Keratinocyte (primary cell): ENCODE data around the gene LEFTY1. TPM values are rescaled to one million over a fixed set of nuclear protein-coding genes. Genes with fewer than 3 reads are reported as not detected.

ENCODE experiments used
- DNase-seq: peaks from one replicate; pipeline ENCODE4 v3.0.0-alpha.2; 2011; ENCODE audit warnings: low read depth, missing footprints, low spot score
- FAIRE-seq: peaks from 2 replicates; lab custom pipeline; 2011; peaks lifted over from hg19 to GRCh38; lab: Jason Lieb, UNC
- H2AFZ ChIP-seq: 2 replicates; pipeline ENCODE4 v1.6.0; 2012; ENCODE audit warnings: low read length, control low read depth, inconsistent platforms; ENCODE audit not compliant: control insufficient read depth
- H3K27ac ChIP-seq: 2 replicates; pipeline ENCODE4 v1.5.1; 2011; ENCODE audit warnings: low read length; ENCODE audit not compliant: control insufficient read depth, insufficient read depth
- H3K27me3 ChIP-seq: 3 replicates; pipeline ENCODE4 v1.6.0; 2011; ENCODE audit warnings: low read length; ENCODE audit not compliant: control insufficient read depth, insufficient read depth; ENCODE audit errors: extremely low read depth
- H3K36me3 ChIP-seq, 2 experiments: 2 replicates in 1 of 2; 3 replicates in 1 of 2; pipeline ENCODE4 v1.5.1; 2011; ENCODE audit warnings: low read length in 2 of 2, mild to moderate bottlenecking in 1 of 2; ENCODE audit not compliant: control insufficient read depth in 2 of 2, insufficient read depth in 2 of 2; ENCODE audit errors: extremely low read depth in 1 of 2
- H3K4me1 ChIP-seq: 3 replicates; pipeline ENCODE4 v1.5.1; 2011; ENCODE audit warnings: low read length; ENCODE audit not compliant: control insufficient read depth, insufficient read depth; ENCODE audit errors: extremely low read depth
- H3K4me2 ChIP-seq: 3 replicates; pipeline ENCODE4 v1.6.0; 2011; ENCODE audit warnings: low read depth, low read length; ENCODE audit not compliant: control insufficient read depth, insufficient read depth; ENCODE audit errors: extremely low read depth
- H3K4me3 ChIP-seq, 3 experiments: fragments of 200-600 bp in 1 of 3; sonication (generic) in 1 of 3; 2 replicates in 2 of 3; 3 replicates in 1 of 3; pipeline ENCODE4 v1.5.1; 2011 to 2016; ENCODE audit warnings: low read length in 3 of 3, mild to moderate bottlenecking in 3 of 3, control low read depth in 2 of 3, inconsistent platforms in 1 of 3, low read depth in 1 of 3, mixed read lengths in 1 of 3, mixed run types in 1 of 3, moderate library complexity in 1 of 3; ENCODE audit not compliant: control insufficient read depth in 2 of 3, insufficient read depth in 2 of 3; ENCODE audit errors: extremely low read depth in 1 of 3
- H3K79me2 ChIP-seq: 2 replicates; pipeline ENCODE4 v1.6.0; 2012; ENCODE audit warnings: low read length; ENCODE audit not compliant: control insufficient read depth, insufficient read depth
- H3K9ac ChIP-seq: 3 replicates; pipeline ENCODE4 v1.6.0; 2011; ENCODE audit warnings: low read length; ENCODE audit not compliant: control insufficient read depth, insufficient read depth; ENCODE audit errors: extremely low read depth
- H3K9me1 ChIP-seq: 3 replicates; pipeline ENCODE4 v1.6.0; 2011; ENCODE audit warnings: low read length; ENCODE audit not compliant: control insufficient read depth, insufficient read depth; ENCODE audit errors: extremely low read depth
- H3K9me3 ChIP-seq: 2 replicates; pipeline ENCODE4 v1.5.1; 2012; ENCODE audit warnings: low read depth, low read length; ENCODE audit not compliant: control insufficient read depth
- H4K20me1 ChIP-seq: 3 replicates; pipeline ENCODE4 v1.6.0; 2011; ENCODE audit warnings: low read length; ENCODE audit not compliant: control insufficient read depth, insufficient read depth; ENCODE audit errors: extremely low read depth
- CTCF ChIP-seq, 3 experiments: IDR thresholded peaks in 1 of 3; conservative IDR thresholded peaks in 1 of 3; optimal IDR thresholded peaks in 1 of 3; 2 replicates in 2 of 3; 3 replicates in 1 of 3; pipeline versions ENCODE3 to v1.5.1; 2011; ENCODE audit warnings: low read length in 3 of 3, mild to moderate bottlenecking in 3 of 3, moderate library complexity in 2 of 3, control low read depth in 1 of 3, inconsistent platforms in 1 of 3; ENCODE audit not compliant: insufficient read depth in 2 of 3; ENCODE audit errors: extremely low read depth in 1 of 3
- EZH2 ChIP-seq: IDR thresholded peaks from one replicate; pipeline ENCODE4 v1.6.1; 2012; ENCODE audit warnings: inconsistent platforms, mild to moderate bottlenecking, low read length, moderate library complexity
- dilution Hi-C: fragments of 300-500 bp; cut with MboI; formaldehyde crosslinking; loops from one replicate; pipeline ENCODE4 v1.7.0; 2020; ENCODE audit warnings: low sequenced_read_pairs; ENCODE audit not compliant: extremely low pct_ligation_motif_present
- polyA plus RNA-seq, 5 experiments: library from polyadenylated mRNA; depleted of rRNA in 3 of 5; stranded (reverse) in 3 of 5; stranded (forward) in 1 of 5; unstranded in 1 of 5; fragments of >200 nt; gene quantifications; 1 replicate in 1 of 5; 2 replicates in 3 of 5; 3 replicates in 1 of 5; pipeline versions ENCODE4 v1.2.1 to v1.2.3, GENCODE V29; 2011 to 2012; ENCODE audit warnings: missing spikeins in 2 of 5, low read depth in 1 of 5, low replicate concordance in 1 of 5

Gene LEFTY1
- polyA plus RNA-seq, 1 donor (not counting 4 experiments of a cell fraction or from before 2014, with no cell fraction given): not detected

DNA sequence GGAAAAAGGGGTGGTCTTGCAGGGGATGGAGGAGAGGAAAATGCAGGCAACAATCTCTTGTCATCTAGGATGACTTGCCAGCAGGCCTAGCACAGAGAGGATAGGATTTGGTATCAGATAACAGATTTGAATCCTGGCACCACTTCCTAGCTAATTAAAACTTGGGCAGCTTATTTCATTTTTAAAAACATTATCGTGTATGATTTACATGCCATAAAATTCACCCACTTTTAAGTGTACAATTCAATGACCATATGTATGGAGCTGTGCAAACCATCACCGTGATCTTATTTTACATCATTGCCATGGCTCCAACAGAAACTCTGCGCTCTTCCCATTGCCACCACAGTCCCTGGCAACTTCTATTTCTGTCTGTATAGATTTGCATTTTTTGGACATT, 28.2 kb upstream of the LEFTY1 start:
- H4K20me1 ChIP-seq: peaks cover 7% of the 10 kb centered on the region
- no peak for DNase-seq
- H3K4me2 ChIP-seq: peak overlapping the region; percentile 40
- peak overlapping the region; percentile 40 for H3K27ac ChIP-seq
- peaks cover 53% of the 10 kb centered on the region for H3K4me1 ChIP-seq
- no peaks in the 10 kb centered on the region for H3K9me3 ChIP-seq
- H2AFZ ChIP-seq: no peak overlapping the region
- no peaks in the 10 kb centered on the region for H3K27me3 ChIP-seq
- H3K9me1 ChIP-seq: peaks cover 9% of the 10 kb centered on the region
- no peak overlapping the region for H3K4me3 ChIP-seq
- peaks cover 5% of the 10 kb centered on the region for H3K79me2 ChIP-seq
- TF ChIP-seq EZH2 (no peak), CTCF (optimal IDR thresholded peaks at IDR 0.05 in 1 of 3, IDR thresholded peaks at IDR 0.05 in 1 of 3, conservative IDR thresholded peaks at IDR 0.05 in 1 of 3; ENCODE audit: extremely low read depth in 1 of 3, insufficient read depth in 2 of 3, low read length in 3 of 3) (no peak)
- FAIRE-seq: no peak
- H3K36me3 ChIP-seq: peaks cover 6 to 22% of the 10 kb centered on the region in 2 experiments
- dilution Hi-C loops: no loop called here
- H3K9ac ChIP-seq: no peak overlapping the region

DNA sequence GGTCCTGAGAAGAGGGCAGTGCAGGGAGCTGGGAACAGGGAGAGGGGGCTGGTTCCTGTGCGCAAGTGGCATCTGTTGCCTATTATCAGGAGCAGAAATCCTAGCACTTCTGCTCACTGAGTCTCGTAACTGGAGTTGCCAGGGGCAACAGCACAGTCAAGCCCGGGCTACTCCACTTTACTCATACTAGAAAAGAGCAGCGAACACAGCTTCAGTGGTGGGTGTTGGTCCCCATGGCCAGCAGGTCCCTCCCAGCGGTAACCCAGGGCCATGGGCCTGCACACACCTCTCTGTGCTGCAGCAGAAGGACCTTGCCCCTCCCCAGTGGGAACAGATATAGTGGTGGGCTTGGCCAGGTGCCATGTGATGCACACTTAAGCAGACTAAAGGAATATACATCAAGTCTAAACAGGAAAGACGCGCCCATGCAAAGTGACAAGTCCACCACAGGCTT, 26.6 kb upstream of the LEFTY1 start:
- Histone ChIP-seq H3K4me1 (peaks cover 39% of the 10 kb centered on the region), H3K27ac (peak overlapping the region; percentile 42), H3K4me3 (peak overlapping the region in 1 of 3 experiments; percentile 33), H4K20me1 (peaks cover 4% of the 10 kb centered on the region), H3K9ac (no peak overlapping the region), H3K9me3 (no peaks in the 10 kb centered on the region), H3K27me3 (no peaks in the 10 kb centered on the region), H3K79me2 (no peaks in the 10 kb centered on the region), H3K36me3 (peaks cover 4 to 10% of the 10 kb centered on the region in 2 experiments), H3K9me1 (peaks cover 4% of the 10 kb centered on the region), H3K4me2 (peak overlapping the region; percentile 67), H2AFZ (no peak overlapping the region)
- no peak for DNase-seq
- FAIRE-seq: peak; percentile 88
- TF ChIP-seq CTCF (optimal IDR thresholded peaks at IDR 0.05 in 1 of 3, IDR thresholded peaks at IDR 0.05 in 1 of 3, conservative IDR thresholded peaks at IDR 0.05 in 1 of 3; ENCODE audit: extremely low read depth in 1 of 3, insufficient read depth in 2 of 3, low read length in 3 of 3) (no peak), EZH2 (no peak)
- dilution Hi-C loops: no loop called here
